Activated CD8-positive, alpha-beta memory T cell treated with anti-CD3 and anti-CD28 coated beads, Interleukin-2, amount 10 ng/mL, durations not matched to agents 7 days and 5 days (primary cell): ENCODE data around the gene BPTF. TPM values are rescaled to one million over a fixed set of nuclear protein-coding genes. Genes with fewer than 3 reads are reported as not detected.
"Not testable (repeated sequence)": the region's sequence is repeated elsewhere in the genome, so short reads cannot be mapped to it uniquely, and the experiment has no call there.

Experiments
- ATAC-seq: fragments of 150-1000 bp; cut with Tn5 transposase; one replicate; pipeline ENCODE4 v1.10.0; 2021; ENCODE audit warnings: moderate library complexity
- CTCF ChIA-PET: fragments of 350-600 bp; sonication (Branson Sonifier 250); formaldehyde crosslinking; loops from one replicate; lab custom pipeline; 2021; ENCODE audit warnings: antibody characterized with exemption; lab: Charles Lee
- DNase-seq: peaks from one replicate; pipeline ENCODE4 v3.0.0-alpha.2; 2020
- H3K27ac Mint-ChIP-seq: one replicate; pipeline ENCODE4 v1.8.0; 2021; ENCODE audit warnings: mild to moderate bottlenecking, mixed read lengths
- H3K27me3 Mint-ChIP-seq: one replicate; pipeline ENCODE4 v1.8.0; 2021; ENCODE audit warnings: mixed read lengths
- H3K36me3 Mint-ChIP-seq: one replicate; pipeline ENCODE4 v1.8.0; 2021; ENCODE audit warnings: mild to moderate bottlenecking, mixed read lengths
- H3K4me1 Mint-ChIP-seq: one replicate; pipeline ENCODE4 v1.8.0; 2021; ENCODE audit warnings: mixed read lengths
- H3K4me3 Mint-ChIP-seq: one replicate; pipeline ENCODE4 v1.8.0; 2021; ENCODE audit warnings: mild to moderate bottlenecking, moderate library complexity, mixed read lengths
- H3K9me3 Mint-ChIP-seq: one replicate; pipeline ENCODE4 v1.8.0; 2022; ENCODE audit warnings: low read depth, mixed read lengths
- total RNA-seq, 2 experiments: library from RNA; stranded (reverse); gene quantifications; one replicate each; pipeline ENCODE4 v1.2.3, GENCODE V29; 2021

Gene BPTF, protein sequence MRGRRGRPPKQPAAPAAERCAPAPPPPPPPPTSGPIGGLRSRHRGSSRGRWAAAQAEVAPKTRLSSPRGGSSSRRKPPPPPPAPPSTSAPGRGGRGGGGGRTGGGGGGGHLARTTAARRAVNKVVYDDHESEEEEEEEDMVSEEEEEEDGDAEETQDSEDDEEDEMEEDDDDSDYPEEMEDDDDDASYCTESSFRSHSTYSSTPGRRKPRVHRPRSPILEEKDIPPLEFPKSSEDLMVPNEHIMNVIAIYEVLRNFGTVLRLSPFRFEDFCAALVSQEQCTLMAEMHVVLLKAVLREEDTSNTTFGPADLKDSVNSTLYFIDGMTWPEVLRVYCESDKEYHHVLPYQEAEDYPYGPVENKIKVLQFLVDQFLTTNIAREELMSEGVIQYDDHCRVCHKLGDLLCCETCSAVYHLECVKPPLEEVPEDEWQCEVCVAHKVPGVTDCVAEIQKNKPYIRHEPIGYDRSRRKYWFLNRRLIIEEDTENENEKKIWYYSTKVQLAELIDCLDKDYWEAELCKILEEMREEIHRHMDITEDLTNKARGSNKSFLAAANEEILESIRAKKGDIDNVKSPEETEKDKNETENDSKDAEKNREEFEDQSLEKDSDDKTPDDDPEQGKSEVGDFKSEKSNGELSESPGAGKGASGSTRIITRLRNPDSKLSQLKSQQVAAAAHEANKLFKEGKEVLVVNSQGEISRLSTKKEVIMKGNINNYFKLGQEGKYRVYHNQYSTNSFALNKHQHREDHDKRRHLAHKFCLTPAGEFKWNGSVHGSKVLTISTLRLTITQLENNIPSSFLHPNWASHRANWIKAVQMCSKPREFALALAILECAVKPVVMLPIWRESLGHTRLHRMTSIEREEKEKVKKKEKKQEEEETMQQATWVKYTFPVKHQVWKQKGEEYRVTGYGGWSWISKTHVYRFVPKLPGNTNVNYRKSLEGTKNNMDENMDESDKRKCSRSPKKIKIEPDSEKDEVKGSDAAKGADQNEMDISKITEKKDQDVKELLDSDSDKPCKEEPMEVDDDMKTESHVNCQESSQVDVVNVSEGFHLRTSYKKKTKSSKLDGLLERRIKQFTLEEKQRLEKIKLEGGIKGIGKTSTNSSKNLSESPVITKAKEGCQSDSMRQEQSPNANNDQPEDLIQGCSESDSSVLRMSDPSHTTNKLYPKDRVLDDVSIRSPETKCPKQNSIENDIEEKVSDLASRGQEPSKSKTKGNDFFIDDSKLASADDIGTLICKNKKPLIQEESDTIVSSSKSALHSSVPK (N-terminal part only)
- total RNA-seq = 100 to 1,000 TPM in 1 of 2 experiments, 10 to 100 TPM in 1; 89.3 to 101 TPM

DNA sequence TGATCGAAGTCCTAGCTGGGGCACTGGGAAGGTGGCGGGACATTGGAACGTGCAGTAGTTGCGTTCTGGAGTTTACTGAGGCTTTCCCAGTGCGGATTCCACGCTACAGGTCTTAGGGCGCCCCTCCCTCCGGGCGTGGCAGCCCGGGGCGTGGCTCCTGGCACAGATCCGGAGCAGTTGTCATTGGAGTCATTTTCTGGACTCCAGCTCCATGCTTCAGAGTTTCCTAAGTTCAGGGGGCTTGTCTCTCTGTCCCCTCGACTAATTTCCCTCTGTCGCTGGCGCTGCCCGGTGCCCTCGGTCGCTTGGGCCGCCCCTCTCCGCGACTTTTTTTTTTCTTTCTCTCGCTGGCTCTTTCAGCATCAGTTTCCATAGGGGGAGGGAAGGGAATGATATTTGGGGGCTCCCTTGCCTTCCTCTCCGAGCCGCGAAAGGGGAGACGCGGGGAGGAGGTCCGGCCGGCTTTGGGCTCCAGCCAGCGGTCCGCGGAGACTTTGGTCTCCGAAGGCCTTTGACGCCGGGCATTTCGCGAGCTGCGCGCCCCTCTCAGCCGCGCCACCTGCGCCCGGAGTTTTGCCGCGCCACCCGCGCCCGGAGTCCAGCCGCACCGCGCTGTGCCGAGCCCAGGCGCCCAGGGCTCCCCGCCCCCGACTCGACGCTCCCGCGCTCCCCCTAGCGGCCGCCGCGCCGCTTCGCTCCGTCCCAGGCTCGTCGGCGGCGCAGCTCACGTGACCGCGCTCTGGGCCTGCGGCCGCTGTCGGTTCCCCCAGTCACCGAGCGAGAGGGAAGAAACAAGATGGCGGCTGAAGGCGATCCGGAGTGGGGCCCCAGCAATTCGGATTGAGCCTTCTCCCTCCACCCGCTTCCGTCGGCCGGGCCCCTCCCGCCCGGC, at the start of gene BPTF:
BPTF (plus strand) TSS at position 769 of the 892 bp plus-strand sequence. CDS start 222 bp downstream, outside the sequence.
- CTCF ChIA-PET = interaction anchor here (1.1 to 2.1 kb wide), 7 partner anchors 10 to 661 kb away, joined by 3 to 13 read pairs (median 4); partner anchors contain the start of gene NOL11
- Mint-ChIP-seq H3K4me3 (peak within 1 kb of the TSS; percentile 96), H3K9me3 (no peaks in the 10 kb centered on the region), H3K36me3 (peaks cover 10% of the 10 kb centered on the region), H3K4me1 (peaks cover 25% of the 10 kb centered on the region), H3K27me3 (peaks cover 16% of the 10 kb centered on the region), H3K27ac (peak within 1 kb of the TSS; percentile 97)
- ATAC-seq = peak; percentile 87
- peak; percentile 94 for DNase-seq

GRCh38 chr17:67779098-67779672, 46.1 kb upstream of the BPTF start:
- ATAC-seq (peak; percentile 74), DNase-seq (peak; percentile 41)
- CTCF ChIA-PET = interaction anchor here (0.6 to 0.9 kb wide), 3 partner anchors 9 to 230 kb away, joined by 3 to 4 read pairs (median 3); no protein-coding TSS in a partner anchor
- no peaks in the 10 kb centered on the region for H3K4me1 Mint-ChIP-seq
- no peaks in the 10 kb centered on the region for H3K27me3 Mint-ChIP-seq
- H3K36me3 Mint-ChIP-seq = no peaks in the 10 kb centered on the region
- no peak overlapping the region for H3K4me3 Mint-ChIP-seq
- no peak overlapping the region for H3K27ac Mint-ChIP-seq
- H3K9me3 Mint-ChIP-seq = no peaks in the 10 kb centered on the region

GRCh38 chr17:67784364-67785121, 40.8 kb upstream of the BPTF start:
- Mint-ChIP-seq H3K27me3 (peaks cover 18% of the 10 kb centered on the region), H3K36me3 (no peaks in the 10 kb centered on the region), H3K27ac (no peak overlapping the region), H3K9me3 (no peaks in the 10 kb centered on the region), H3K4me3 (no peak overlapping the region), H3K4me1 (no peaks in the 10 kb centered on the region)
- no peak for DNase-seq
- CTCF ChIA-PET = no interaction called here
- ATAC-seq = no peak

DNA sequence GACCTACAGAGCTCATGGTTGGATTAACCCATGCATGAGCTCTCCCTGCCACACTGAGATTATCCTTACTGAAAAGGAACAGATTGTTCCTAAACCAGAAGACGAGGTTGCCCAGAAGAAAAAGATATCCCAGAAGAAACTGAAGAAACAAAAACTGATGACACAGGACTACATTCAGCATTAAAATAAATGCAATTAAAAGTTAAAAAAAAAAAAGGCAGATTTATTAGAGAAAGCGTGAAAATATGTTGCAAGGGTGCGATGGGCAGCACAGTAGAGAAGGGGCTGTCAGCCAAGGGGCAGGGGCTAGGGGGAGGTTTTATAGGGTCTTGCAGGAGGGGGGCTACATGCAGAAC, 40.2 kb upstream of the BPTF start:
- Mint-ChIP-seq H3K27me3 (peaks cover 18% of the 10 kb centered on the region), H3K27ac (no peak overlapping the region), H3K4me3 (no peak overlapping the region), H3K4me1 (no peaks in the 10 kb centered on the region), H3K36me3 (no peaks in the 10 kb centered on the region), H3K9me3 (no peaks in the 10 kb centered on the region)
- DNase-seq (no peak), ATAC-seq (no peak)
- CTCF ChIA-PET = no interaction called here

DNA sequence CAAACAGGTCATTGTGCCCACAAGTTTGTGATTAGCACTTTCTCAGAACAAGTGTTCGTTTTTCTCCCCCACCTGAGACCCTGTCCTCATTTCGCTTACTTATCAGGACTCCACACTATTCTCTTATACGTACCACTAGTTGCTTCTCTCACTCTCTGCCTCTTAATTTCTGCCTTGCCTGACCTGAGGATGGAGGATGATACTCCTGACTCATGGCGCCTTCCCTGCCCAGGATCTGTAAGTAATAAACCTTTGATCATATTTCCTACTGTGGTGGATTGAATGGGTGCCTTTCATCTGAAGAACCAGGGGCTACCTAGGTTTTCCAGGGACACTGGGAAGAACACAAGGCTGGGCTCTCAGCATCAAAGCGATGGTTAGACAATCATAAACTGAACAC, 39.8 kb upstream of the BPTF start:
- Mint-ChIP-seq H3K27ac (no peak overlapping the region), H3K4me1 (no peaks in the 10 kb centered on the region), H3K4me3 (no peak overlapping the region), H3K36me3 (no peaks in the 10 kb centered on the region), H3K9me3 (no peaks in the 10 kb centered on the region), H3K27me3 (peaks cover 18% of the 10 kb centered on the region)
- no peak for DNase-seq
- no peak for ATAC-seq
- CTCF ChIA-PET = no interaction called here

- ATAC-seq (peak; percentile 64), DNase-seq (peak; percentile 71)
- no peaks in the 10 kb centered on the region for H3K9me3 Mint-ChIP-seq
- no peak overlapping the region for H3K4me3 Mint-ChIP-seq
- peaks cover 8% of the 10 kb centered on the region for H3K27me3 Mint-ChIP-seq
- CTCF ChIA-PET = interaction anchor here (0.5 to 2.6 kb wide), 7 partner anchors 24 to 210 kb away, joined by 3 to 10 read pairs (median 3); partner anchors contain the start of gene BPTF
- H3K27ac Mint-ChIP-seq = no peak overlapping the region
- peaks cover 8% of the 10 kb centered on the region for H3K4me1 Mint-ChIP-seq
- no peaks in the 10 kb centered on the region for H3K36me3 Mint-ChIP-seq
Measured at GRCh38 chr17:67800495-67800928, 24.8 kb upstream of the BPTF start.

DNA sequence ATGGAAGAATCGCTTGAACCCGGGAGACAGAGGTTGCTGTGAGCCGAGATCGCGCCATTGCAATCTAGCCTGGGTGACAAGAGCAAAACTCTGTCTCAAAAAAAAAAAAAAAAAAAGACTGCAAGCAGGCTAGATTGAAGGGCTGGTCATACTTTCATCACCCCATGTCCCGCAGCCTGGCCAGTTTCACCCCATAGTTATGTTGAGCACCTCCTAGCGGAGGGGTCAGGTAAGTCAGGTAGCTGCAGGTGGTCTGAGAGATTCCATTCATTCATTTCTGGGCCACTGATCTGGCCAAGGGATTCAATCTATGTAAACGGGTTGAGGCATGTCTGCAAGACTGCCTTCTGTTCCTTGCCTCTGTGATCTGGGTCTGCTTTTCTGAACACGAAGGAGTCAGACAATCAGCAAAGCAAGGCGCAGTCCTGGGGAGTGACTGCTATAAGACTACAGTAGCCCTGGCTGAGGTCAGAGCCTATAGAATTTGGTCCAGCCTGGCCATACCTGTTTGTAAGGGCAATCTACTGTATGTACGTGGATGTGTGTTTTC, 23.6 kb upstream of the BPTF start:
- Mint-ChIP-seq H3K4me1 (peaks cover 8% of the 10 kb centered on the region), H3K4me3 (no peak overlapping the region), H3K27me3 (peaks cover 6% of the 10 kb centered on the region), H3K27ac (no peak overlapping the region), H3K9me3 (no peaks in the 10 kb centered on the region), H3K36me3 (no peaks in the 10 kb centered on the region)
- ATAC-seq (no peak), DNase-seq (no peak)
- CTCF ChIA-PET = interaction anchor here (0.6 to 2.6 kb wide), 3 partner anchors 17 to 158 kb away, joined by 3 to 10 read pairs (median 7); partner anchors contain the start of gene BPTF

GRCh38 chr17:67810464-67810863, 14.8 kb upstream of the BPTF start:
- no peaks in the 10 kb centered on the region for H3K9me3 Mint-ChIP-seq
- no peak overlapping the region for H3K4me3 Mint-ChIP-seq
- no peak overlapping the region for H3K27ac Mint-ChIP-seq
- H3K27me3 Mint-ChIP-seq = peaks cover 6% of the 10 kb centered on the region
- DNase-seq (no peak), ATAC-seq (no peak)
- CTCF ChIA-PET = no interaction called here
- no peaks in the 10 kb centered on the region for H3K36me3 Mint-ChIP-seq
- H3K4me1 Mint-ChIP-seq = no peaks in the 10 kb centered on the region

DNA sequence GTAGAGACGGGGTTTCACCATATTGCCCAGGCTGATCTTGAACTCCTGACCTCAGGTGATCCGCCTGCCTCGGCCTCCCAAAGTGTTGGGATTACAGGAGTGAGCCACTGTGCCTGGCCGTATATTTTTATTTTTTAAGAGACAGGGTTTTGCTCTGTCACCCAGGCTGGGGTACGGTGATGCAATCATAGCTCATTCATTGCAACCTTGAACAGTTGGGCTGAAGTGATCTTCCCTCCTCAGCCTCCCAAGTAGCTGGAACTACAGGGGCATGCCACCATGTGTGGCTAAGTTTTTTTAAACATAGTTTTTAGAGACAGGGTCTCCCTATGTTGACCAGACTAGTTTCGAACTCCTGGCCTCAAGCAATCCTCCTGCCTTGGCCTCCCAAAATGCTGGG, 12.9 kb upstream of the BPTF start:
- DNase-seq, H3K36me3 Mint-ChIP-seq, H3K4me1 Mint-ChIP-seq, H3K27ac Mint-ChIP-seq, ATAC-seq, H3K9me3 Mint-ChIP-seq, H3K4me3 Mint-ChIP-seq, CTCF ChIA-PET: not testable (repeated sequence)
- H3K27me3 Mint-ChIP-seq = peaks cover 11% of the 10 kb centered on the region

DNA sequence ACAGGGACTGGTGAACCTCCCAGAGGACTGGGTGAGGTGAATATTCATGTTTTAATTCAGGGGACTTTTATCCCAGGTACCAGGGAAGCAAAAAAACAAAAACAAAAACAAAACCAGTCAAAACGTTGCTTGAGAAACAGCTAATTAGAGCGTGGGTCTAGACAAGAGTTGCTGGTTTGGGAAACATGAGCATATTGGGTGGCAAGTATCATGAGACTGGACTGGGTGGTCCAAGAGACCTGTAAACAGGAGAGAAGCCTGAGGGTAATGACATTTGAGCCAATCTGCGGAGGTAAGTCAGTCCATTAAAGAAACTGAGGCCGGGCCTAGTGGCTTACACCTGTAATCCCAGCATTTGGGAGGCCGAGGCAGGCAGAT, 11.5 kb upstream of the BPTF start:
- ATAC-seq = no peak
- H3K9me3 Mint-ChIP-seq = no peaks in the 10 kb centered on the region
- H3K4me3 Mint-ChIP-seq = no peak overlapping the region
- no peak for DNase-seq
- no peaks in the 10 kb centered on the region for H3K36me3 Mint-ChIP-seq
- H3K27me3 Mint-ChIP-seq = peaks cover 14% of the 10 kb centered on the region
- H3K4me1 Mint-ChIP-seq = no peaks in the 10 kb centered on the region
- H3K27ac Mint-ChIP-seq = no peak overlapping the region
- CTCF ChIA-PET = interaction anchor here (1.2 kb wide), 1 partner anchor 19 kb away, joined by 3 read pairs; no protein-coding TSS in a partner anchor
